Measurements from ENCODE around the gene EXOSC1. TPM values are rescaled to one million over a fixed set of nuclear protein-coding genes. Genes with fewer than 3 reads are reported as not detected.
"Not testable (repeated sequence)": the region's sequence is repeated elsewhere in the genome, so short reads cannot be mapped to it uniquely, and the experiment has no call there.

Gene EXOSC1, protein sequence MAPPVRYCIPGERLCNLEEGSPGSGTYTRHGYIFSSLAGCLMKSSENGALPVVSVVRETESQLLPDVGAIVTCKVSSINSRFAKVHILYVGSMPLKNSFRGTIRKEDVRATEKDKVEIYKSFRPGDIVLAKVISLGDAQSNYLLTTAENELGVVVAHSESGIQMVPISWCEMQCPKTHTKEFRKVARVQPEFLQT
- total RNA-seq, result 10 to 100 TPM; 47.1 to 48.2 TPM

DNA sequence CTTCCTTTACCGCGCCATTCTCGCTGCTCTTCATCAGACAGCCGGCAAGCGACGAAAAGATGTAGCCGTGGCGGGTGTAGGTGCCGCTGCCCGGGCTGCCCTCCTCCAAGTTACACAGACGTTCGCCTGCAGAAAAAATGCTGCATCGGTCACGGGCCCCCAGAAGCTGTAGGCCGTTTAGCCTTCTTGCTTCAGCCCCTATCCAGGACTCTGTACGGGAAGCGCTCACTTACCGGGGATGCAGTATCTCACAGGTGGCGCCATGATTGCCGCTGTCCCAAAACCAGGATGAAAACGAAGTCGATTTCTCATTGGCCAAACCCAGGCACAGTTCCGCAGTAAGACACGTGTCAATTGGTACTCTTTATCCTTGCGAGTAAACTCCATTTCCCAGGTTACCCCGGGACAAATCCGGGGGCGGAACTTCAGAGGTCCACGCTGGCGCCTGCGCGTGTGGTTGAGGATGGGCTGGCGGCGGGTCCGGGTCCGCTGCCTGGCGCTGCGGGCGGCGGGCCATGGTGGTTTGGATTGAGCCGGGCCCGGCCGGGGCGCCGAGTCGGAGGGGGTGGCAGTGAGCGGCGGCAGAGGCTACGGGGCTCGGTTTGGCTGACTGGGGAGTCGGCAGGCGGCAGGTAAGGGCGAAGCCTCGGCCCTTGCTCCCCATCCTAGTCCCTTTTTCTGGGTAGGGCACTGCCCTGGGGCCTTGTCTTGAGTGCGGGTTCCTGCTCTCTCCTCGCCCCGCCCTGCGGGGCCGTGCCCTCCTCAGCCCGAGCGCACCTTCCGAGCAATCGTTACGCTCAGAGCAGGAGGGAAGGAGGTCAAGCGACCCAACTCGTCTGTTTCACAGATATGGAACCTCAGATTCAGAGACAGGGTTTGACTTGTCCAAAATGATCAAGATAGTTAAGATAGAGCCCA is at the start of gene EXOSC1, which contains the start of gene ZDHHC16:
Gene EXOSC1 (minus strand): TSS at position 285 of the 918 bp plus-strand sequence. CDS start 21 bp downstream, at position 264.
Gene ZDHHC16 (plus strand): TSS at position 454 of the 918 bp plus-strand sequence. CDS start 5,501 bp downstream, outside the sequence.
- peak; percentile 94 for DNase-seq
- Mint-ChIP-seq H3K27ac (peak within 1 kb of the TSS; percentile 92), H3K4me1 (ENCODE audit: low read depth) (peaks cover 40% of the 10 kb centered on the region), H3K4me3 (peak within 1 kb of the TSS; percentile 98), H3K27me3 (ENCODE audit: low read depth) (no peaks in the 10 kb centered on the region), H3K9me3 (ENCODE audit: insufficient read depth) (no peaks in the 10 kb centered on the region), H3K36me3 (ENCODE audit: low read depth) (peaks cover 22% of the 10 kb centered on the region)
- POLR2A ChIA-PET, result interaction anchor here (0.5 to 1.5 kb wide), 3 partner anchors 32 to 185 kb away, joined by 3 to 4 read pairs (median 3); no protein-coding TSS in a partner anchor
- CTCF ChIA-PET, result interaction anchor here (1.1 to 1.7 kb wide), 5 partner anchors 9 to 45 kb away, joined by 3 to 5 read pairs (median 3); no protein-coding TSS in a partner anchor
- peak; percentile 98 for ATAC-seq

GRCh38 chr10:97494863-97495506 is 49.2 kb upstream of the EXOSC1 start:
- ChIA-PET POLR2A (interaction anchor here (0.5 kb wide), 1 partner anchor 84 kb away, joined by 4 read pairs; no protein-coding TSS in a partner anchor), CTCF (interaction anchor here (1.2 to 1.3 kb wide), 2 partner anchors 14 to 29 kb away, joined by 3 read pairs; no protein-coding TSS in a partner anchor)

GRCh38 chr10:97494151-97494550 is 48.3 kb upstream of the EXOSC1 start:
- Mint-ChIP-seq H3K4me1 (ENCODE audit: low read depth) (peaks cover 38% of the 10 kb centered on the region), H3K9me3 (ENCODE audit: insufficient read depth) (no peaks in the 10 kb centered on the region), H3K27me3 (ENCODE audit: low read depth) (no peaks in the 10 kb centered on the region), H3K36me3 (ENCODE audit: low read depth) (peaks cover 21% of the 10 kb centered on the region), H3K27ac (no peak overlapping the region), H3K4me3 (no peak overlapping the region)
- DNase-seq (no peak), ATAC-seq (no peak)
- POLR2A ChIA-PET, result no interaction called here
- CTCF ChIA-PET, result interaction anchor here (1.2 to 1.3 kb wide), 2 partner anchors 13 to 84 kb away, joined by 3 read pairs; no protein-coding TSS in a partner anchor

More at GRCh38 chr10:97494863-97495506, 49.2 kb upstream of the EXOSC1 start:
- Mint-ChIP-seq H3K36me3 (ENCODE audit: low read depth) (peaks cover 21% of the 10 kb centered on the region), H3K27ac (peak overlapping the region; percentile 64), H3K4me3 (peak overlapping the region; percentile 23), H3K27me3 (ENCODE audit: low read depth) (peaks cover 5% of the 10 kb centered on the region), H3K9me3 (ENCODE audit: insufficient read depth) (no peaks in the 10 kb centered on the region), H3K4me1 (ENCODE audit: low read depth) (peaks cover 42% of the 10 kb centered on the region)
- no peak for ATAC-seq
- DNase-seq, result no peak

- ATAC-seq (no peak), DNase-seq (no peak)
- peaks cover 24% of the 10 kb centered on the region for H3K36me3 Mint-ChIP-seq (ENCODE audit: low read depth)
- no peak overlapping the region for H3K4me3 Mint-ChIP-seq
- H3K9me3 Mint-ChIP-seq (ENCODE audit: insufficient read depth), result no peaks in the 10 kb centered on the region
- peaks cover 23% of the 10 kb centered on the region for H3K4me1 Mint-ChIP-seq (ENCODE audit: low read depth)
- H3K27me3 Mint-ChIP-seq (ENCODE audit: low read depth), result no peaks in the 10 kb centered on the region
- peak overlapping the region; percentile 35 for H3K27ac Mint-ChIP-seq
- ChIA-PET CTCF (interaction anchor here (1.0 to 1.1 kb wide), 2 partner anchors 9 to 90 kb away, joined by 3 read pairs; partner anchors contain the start of gene RRP12), POLR2A (no interaction called here)
Observed at GRCh38 chr10:97490592-97490991, 44.8 kb upstream of the EXOSC1 start.

DNA sequence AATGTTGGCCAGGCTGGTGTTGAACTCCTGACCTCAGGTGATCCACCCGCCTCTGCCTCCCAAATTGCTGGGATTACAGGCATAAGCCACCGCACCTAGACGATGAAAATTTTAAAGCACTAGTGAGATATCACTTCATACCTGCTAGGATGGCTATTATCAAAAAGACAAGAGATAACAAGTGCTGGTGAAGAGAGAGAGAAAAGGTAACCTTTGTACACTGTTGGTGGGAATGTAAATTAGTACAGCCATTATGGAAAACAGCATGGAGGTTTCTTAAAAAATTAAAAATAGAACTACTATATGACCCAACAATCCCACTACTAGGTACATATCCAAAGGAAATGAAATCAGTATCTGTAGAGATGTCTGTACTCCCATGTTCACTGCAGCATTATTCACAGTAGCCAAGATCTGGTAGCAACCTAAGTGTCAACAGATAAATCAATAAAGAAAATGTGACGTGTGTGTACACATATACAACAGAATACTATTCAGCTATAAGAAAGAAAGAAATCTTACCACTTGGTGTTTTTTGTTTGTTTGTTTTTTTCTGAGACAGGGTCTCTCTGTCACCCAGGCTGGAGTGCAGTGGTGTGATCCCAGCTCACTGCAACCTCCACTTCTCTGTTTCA is 40.0 kb upstream of the EXOSC1 start:
- ChIA-PET CTCF (no interaction called here), POLR2A (no interaction called here)
- Mint-ChIP-seq H3K36me3 (ENCODE audit: low read depth) (peaks cover 21% of the 10 kb centered on the region), H3K27ac (no peak overlapping the region), H3K4me1 (ENCODE audit: low read depth) (peaks cover 4% of the 10 kb centered on the region), H3K9me3 (ENCODE audit: insufficient read depth) (no peaks in the 10 kb centered on the region), H3K4me3 (no peak overlapping the region), H3K27me3 (ENCODE audit: low read depth) (no peaks in the 10 kb centered on the region)
- DNase-seq (no peak), ATAC-seq (no peak)

- CTCF ChIA-PET, result no interaction called here
- H3K4me1 Mint-ChIP-seq (ENCODE audit: low read depth), result no peaks in the 10 kb centered on the region
- no peaks in the 10 kb centered on the region for H3K9me3 Mint-ChIP-seq (ENCODE audit: insufficient read depth)
- H3K27me3 Mint-ChIP-seq (ENCODE audit: low read depth), result no peaks in the 10 kb centered on the region
- H3K27ac Mint-ChIP-seq, result no peak overlapping the region
- H3K36me3 Mint-ChIP-seq (ENCODE audit: low read depth), result peaks cover 25% of the 10 kb centered on the region
- ATAC-seq (no peak), DNase-seq (no peak)
- no peak overlapping the region for H3K4me3 Mint-ChIP-seq
- POLR2A ChIA-PET, result no interaction called here
Observed at GRCh38 chr10:97483921-97484320, 38.1 kb upstream of the EXOSC1 start.

DNA sequence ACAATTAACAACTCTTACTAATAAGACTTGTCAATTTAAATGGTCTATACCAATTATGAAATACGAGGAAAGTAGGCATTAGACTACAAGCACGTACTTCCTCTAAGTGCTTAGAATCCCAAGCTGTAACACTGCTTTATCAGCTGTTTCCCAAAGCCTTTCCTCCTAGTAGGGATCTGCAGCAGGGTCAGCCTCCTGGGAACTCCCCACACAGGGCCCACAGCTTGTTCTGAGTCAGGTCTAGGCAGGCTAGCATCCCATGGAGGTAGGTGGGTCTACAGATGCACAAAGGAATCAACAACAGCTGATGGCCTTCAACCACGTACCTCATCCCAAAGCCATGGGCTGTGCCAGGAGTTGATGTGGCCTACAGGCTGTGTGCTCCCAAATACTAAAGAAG is 37.7 kb upstream of the EXOSC1 start:
- H3K27ac Mint-ChIP-seq, result no peak overlapping the region
- no peaks in the 10 kb centered on the region for H3K4me1 Mint-ChIP-seq (ENCODE audit: low read depth)
- H3K4me3 Mint-ChIP-seq, result no peak overlapping the region
- DNase-seq (no peak), ATAC-seq (no peak)
- POLR2A ChIA-PET, result no interaction called here
- CTCF ChIA-PET, result no interaction called here
- H3K27me3 Mint-ChIP-seq (ENCODE audit: low read depth), result no peaks in the 10 kb centered on the region
- peaks cover 24% of the 10 kb centered on the region for H3K36me3 Mint-ChIP-seq (ENCODE audit: low read depth)
- H3K9me3 Mint-ChIP-seq (ENCODE audit: insufficient read depth), result no peaks in the 10 kb centered on the region

GRCh38 chr10:97482381-97482780 is 36.6 kb upstream of the EXOSC1 start:
- H3K9me3 Mint-ChIP-seq (ENCODE audit: insufficient read depth), result no peaks in the 10 kb centered on the region
- H3K36me3 Mint-ChIP-seq (ENCODE audit: low read depth), result peaks cover 35% of the 10 kb centered on the region
- no peak overlapping the region for H3K4me3 Mint-ChIP-seq
- no peak overlapping the region for H3K27ac Mint-ChIP-seq
- DNase-seq (no peak), ATAC-seq (no peak)
- no peaks in the 10 kb centered on the region for H3K27me3 Mint-ChIP-seq (ENCODE audit: low read depth)
- ChIA-PET POLR2A (interaction anchor here (0.6 kb wide), 1 partner anchor 37 kb away, joined by 3 read pairs; no protein-coding TSS in a partner anchor), CTCF (interaction anchor here (1.1 kb wide), 1 partner anchor 18 kb away, joined by 3 read pairs; no protein-coding TSS in a partner anchor)
- H3K4me1 Mint-ChIP-seq (ENCODE audit: low read depth), result no peaks in the 10 kb centered on the region

- Mint-ChIP-seq H3K4me1 (ENCODE audit: low read depth) (peaks cover 2% of the 10 kb centered on the region), H3K36me3 (ENCODE audit: low read depth) (peaks cover 43% of the 10 kb centered on the region), H3K4me3 (no peak overlapping the region), H3K9me3 (ENCODE audit: insufficient read depth) (no peaks in the 10 kb centered on the region), H3K27me3 (ENCODE audit: low read depth) (no peaks in the 10 kb centered on the region), H3K27ac (no peak overlapping the region)
- ChIA-PET POLR2A (no interaction called here), CTCF (interaction anchor here (1.2 kb wide), 1 partner anchor 14 kb away, joined by 3 read pairs; no protein-coding TSS in a partner anchor)
- no peak for ATAC-seq
- no peak for DNase-seq
Observed at GRCh38 chr10:97481071-97481470, 35.3 kb upstream of the EXOSC1 start.

- ChIA-PET CTCF (no interaction called here), POLR2A (no interaction called here)
- H3K27me3 Mint-ChIP-seq (ENCODE audit: low read depth), result no peaks in the 10 kb centered on the region
- H3K4me3 Mint-ChIP-seq, result no peak overlapping the region
- H3K9me3 Mint-ChIP-seq (ENCODE audit: insufficient read depth), result no peaks in the 10 kb centered on the region
- ATAC-seq (no peak), DNase-seq (no peak)
- peaks cover 2% of the 10 kb centered on the region for H3K4me1 Mint-ChIP-seq (ENCODE audit: low read depth)
- H3K27ac Mint-ChIP-seq, result no peak overlapping the region
- peaks cover 47% of the 10 kb centered on the region for H3K36me3 Mint-ChIP-seq (ENCODE audit: low read depth)
Observed at GRCh38 chr10:97479939-97480338, 34.1 kb upstream of the EXOSC1 start.

DNA sequence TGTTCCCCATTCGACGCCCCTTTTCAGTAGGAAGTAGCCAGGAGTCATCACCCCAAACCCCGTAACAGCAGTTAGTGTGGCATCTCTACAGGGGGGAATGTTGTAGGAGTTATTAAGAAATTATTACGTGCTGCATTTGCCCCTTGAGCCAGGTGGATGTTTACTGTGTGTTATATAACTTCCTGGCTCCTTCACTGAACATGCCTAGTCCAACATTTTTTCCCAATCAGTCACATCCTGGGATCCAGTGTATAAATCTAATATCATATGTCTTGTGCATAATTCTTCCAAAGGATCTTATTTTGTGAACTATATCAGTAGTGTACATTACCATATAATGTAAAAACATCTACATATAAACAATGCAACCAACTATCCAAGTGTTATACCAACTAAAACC is 33.6 kb upstream of the EXOSC1 start:
- DNase-seq; H3K27me3 Mint-ChIP-seq (ENCODE audit: low read depth); CTCF ChIA-PET; H3K9me3 Mint-ChIP-seq (ENCODE audit: insufficient read depth); POLR2A ChIA-PET; ATAC-seq; H3K4me3 Mint-ChIP-seq; H3K4me1 Mint-ChIP-seq (ENCODE audit: low read depth); H3K27ac Mint-ChIP-seq: not testable (repeated sequence)
- peaks cover 52% of the 10 kb centered on the region for H3K36me3 Mint-ChIP-seq (ENCODE audit: low read depth)
